ENCODE measurements around the gene BCR.

The BCR gene

GRCh38 chr22:23199159-23199558 lies 18.9 kb downstream of the BCR start:
- WGBS (ENCODE audit: extremely low coverage, insufficient coverage, low lambda C conversion rate): no CpG with 5 or more reads among the region's 8 CpGs
- H3K4me3 ChIP-seq (ENCODE audit: low read length): no peak overlapping the region
- no peak overlapping the region for H3K56ac ChIP-seq (ENCODE audit: low read length)
- peaks cover 74% of the 10 kb centered on the region for H3K79me2 ChIP-seq (ENCODE audit: control insufficient read depth, insufficient read depth, low read length)
- no peak overlapping the region for H3K23ac ChIP-seq (ENCODE audit: low read length)
- no peak overlapping the region for H4K5ac ChIP-seq (ENCODE audit: low read length)
- no peak overlapping the region for H2BK15ac ChIP-seq (replicated peaks; ENCODE audit: low read depth)
- no peak overlapping the region for H2AK5ac ChIP-seq (ENCODE audit: low read length)
- no peak overlapping the region for H2BK5ac ChIP-seq (ENCODE audit: low read length)
- H3K27me3 ChIP-seq (ENCODE audit: insufficient read depth, low read length, poor library complexity): no peaks in the 10 kb centered on the region
- H4K8ac ChIP-seq (ENCODE audit: low read depth, low read length): no peak overlapping the region
- DNase-seq: peak; percentile 36
- H3K4ac ChIP-seq (ENCODE audit: low read depth, low read length): no peak overlapping the region
- H3K79me1 ChIP-seq (ENCODE audit: low read length): peaks cover 28% of the 10 kb centered on the region
- no peak overlapping the region for H3K4me2 ChIP-seq (ENCODE audit: low read length)
- H3K4me1 ChIP-seq (ENCODE audit: control insufficient read depth, low read depth, low read length): peaks cover 6% of the 10 kb centered on the region
- no peaks in the 10 kb centered on the region for H3K36me3 ChIP-seq (ENCODE audit: control insufficient read depth, insufficient read depth, low read length)
- H3K27ac ChIP-seq (ENCODE audit: low read depth, low read length): no peak overlapping the region
- H2BK120ac ChIP-seq (ENCODE audit: low read depth, low read length): no peak overlapping the region
- H3K9ac ChIP-seq (ENCODE audit: low read length): no peak overlapping the region
- H3K18ac ChIP-seq (ENCODE audit: low read length): no peak overlapping the region

- no peak overlapping the region for H3K4me2 ChIP-seq (ENCODE audit: low read length)
- no peak overlapping the region for H3K9ac ChIP-seq (ENCODE audit: low read length)
- H3K4me3 ChIP-seq (ENCODE audit: low read length): no peak overlapping the region
- H2AK5ac ChIP-seq (ENCODE audit: low read length): no peak overlapping the region
- H3K27me3 ChIP-seq (ENCODE audit: insufficient read depth, low read length, poor library complexity): no peaks in the 10 kb centered on the region
- no peak overlapping the region for H4K5ac ChIP-seq (ENCODE audit: low read length)
- no peak overlapping the region for H3K18ac ChIP-seq (ENCODE audit: low read length)
- peaks cover 8% of the 10 kb centered on the region for H3K4me1 ChIP-seq (ENCODE audit: control insufficient read depth, low read depth, low read length)
- no peak overlapping the region for H3K23ac ChIP-seq (ENCODE audit: low read length)
- no peak overlapping the region for H2BK15ac ChIP-seq (replicated peaks; ENCODE audit: low read depth)
- H3K36me3 ChIP-seq (ENCODE audit: control insufficient read depth, insufficient read depth, low read length): no peaks in the 10 kb centered on the region
- no peak for DNase-seq
- H3K27ac ChIP-seq (ENCODE audit: low read depth, low read length): no peak overlapping the region
- H2BK5ac ChIP-seq (ENCODE audit: low read length): no peak overlapping the region
- H3K4ac ChIP-seq (ENCODE audit: low read depth, low read length): no peak overlapping the region
- H3K56ac ChIP-seq (ENCODE audit: low read length): no peak overlapping the region
- H3K79me1 ChIP-seq (ENCODE audit: low read length): peaks cover 38% of the 10 kb centered on the region
- H2BK120ac ChIP-seq (ENCODE audit: low read depth, low read length): no peak overlapping the region
- peaks cover 80% of the 10 kb centered on the region for H3K79me2 ChIP-seq (ENCODE audit: control insufficient read depth, insufficient read depth, low read length)
- WGBS (ENCODE audit: extremely low coverage, insufficient coverage, low lambda C conversion rate): no CpG with 5 or more reads among the region's 5 CpGs
- no peak overlapping the region for H4K8ac ChIP-seq (ENCODE audit: low read depth, low read length)
Observed at GRCh38 chr22:23200898-23201297, 20.6 kb downstream of the BCR start.

GRCh38 chr22:23202812-23203451 lies 22.6 kb downstream of the BCR start:
- H4K5ac ChIP-seq (ENCODE audit: low read length): no peak overlapping the region
- no CpG with 5 or more reads among the region's 4 CpGs for whole genome bisulfite sequencing (ENCODE audit: extremely low coverage, insufficient coverage, low lambda C conversion rate)

GRCh38 chr22:23203452-23204124 lies 23.3 kb downstream of the BCR start:
- no peak overlapping the region for H3K4me3 ChIP-seq (ENCODE audit: low read length)
- H3K79me1 ChIP-seq (ENCODE audit: low read length): peaks cover 31% of the 10 kb centered on the region
- no peak overlapping the region for H2BK5ac ChIP-seq (ENCODE audit: low read length)
- H3K18ac ChIP-seq (ENCODE audit: low read length): no peak overlapping the region
- H3K27me3 ChIP-seq (ENCODE audit: insufficient read depth, low read length, poor library complexity): no peaks in the 10 kb centered on the region
- no peak overlapping the region for H3K9ac ChIP-seq (ENCODE audit: low read length)
- no CpG with 5 or more reads among the region's 7 CpGs for WGBS (ENCODE audit: extremely low coverage, insufficient coverage, low lambda C conversion rate)
- no peak overlapping the region for H2BK15ac ChIP-seq (replicated peaks; ENCODE audit: low read depth)
- no peak overlapping the region for H2AK5ac ChIP-seq (ENCODE audit: low read length)
- H3K27ac ChIP-seq (ENCODE audit: low read depth, low read length): no peak overlapping the region
- peaks cover 71% of the 10 kb centered on the region for H3K79me2 ChIP-seq (ENCODE audit: control insufficient read depth, insufficient read depth, low read length)
- H3K4me2 ChIP-seq (ENCODE audit: low read length): no peak overlapping the region
- no peak overlapping the region for H3K4ac ChIP-seq (ENCODE audit: low read depth, low read length)
- peaks cover 8% of the 10 kb centered on the region for H3K4me1 ChIP-seq (ENCODE audit: control insufficient read depth, low read depth, low read length)
- H3K36me3 ChIP-seq (ENCODE audit: control insufficient read depth, insufficient read depth, low read length): no peaks in the 10 kb centered on the region
- H4K8ac ChIP-seq (ENCODE audit: low read depth, low read length): no peak overlapping the region
- H4K5ac ChIP-seq (ENCODE audit: low read length): no peak overlapping the region
- no peak overlapping the region for H3K23ac ChIP-seq (ENCODE audit: low read length)
- no peak overlapping the region for H3K56ac ChIP-seq (ENCODE audit: low read length)
- no peak for DNase-seq
- no peak overlapping the region for H2BK120ac ChIP-seq (ENCODE audit: low read depth, low read length)

More at GRCh38 chr22:23202812-23203451, 22.6 kb downstream of the BCR start:
- Histone ChIP-seq H2AK5ac (ENCODE audit: low read length) (no peak overlapping the region), H4K8ac (ENCODE audit: low read depth, low read length) (no peak overlapping the region), H2BK120ac (ENCODE audit: low read depth, low read length) (no peak overlapping the region), H2BK5ac (ENCODE audit: low read length) (no peak overlapping the region), H3K27ac (ENCODE audit: low read depth, low read length) (no peak overlapping the region), H3K56ac (ENCODE audit: low read length) (no peak overlapping the region), H3K36me3 (ENCODE audit: control insufficient read depth, insufficient read depth, low read length) (no peaks in the 10 kb centered on the region), H3K18ac (ENCODE audit: low read length) (no peak overlapping the region), H3K4me1 (ENCODE audit: control insufficient read depth, low read depth, low read length) (peaks cover 8% of the 10 kb centered on the region), H3K4me3 (ENCODE audit: low read length) (no peak overlapping the region), H3K27me3 (ENCODE audit: insufficient read depth, low read length, poor library complexity) (no peaks in the 10 kb centered on the region), H3K4ac (ENCODE audit: low read depth, low read length) (no peak overlapping the region), H3K4me2 (ENCODE audit: low read length) (no peak overlapping the region), H3K79me1 (ENCODE audit: low read length) (peaks cover 33% of the 10 kb centered on the region), H2BK15ac (replicated peaks; ENCODE audit: low read depth) (no peak overlapping the region), H3K9ac (ENCODE audit: low read length) (no peak overlapping the region), H3K23ac (ENCODE audit: low read length) (no peak overlapping the region), H3K79me2 (ENCODE audit: control insufficient read depth, insufficient read depth, low read length) (peaks cover 73% of the 10 kb centered on the region)
- DNase-seq: no peak

GRCh38 chr22:23204125-23204488 lies 23.8 kb downstream of the BCR start:
- H2BK120ac ChIP-seq (ENCODE audit: low read depth, low read length): no peak overlapping the region
- DNase-seq: no peak
- no peaks in the 10 kb centered on the region for H3K27me3 ChIP-seq (ENCODE audit: insufficient read depth, low read length, poor library complexity)
- H3K79me1 ChIP-seq (ENCODE audit: low read length): peaks cover 30% of the 10 kb centered on the region
- H3K36me3 ChIP-seq (ENCODE audit: control insufficient read depth, insufficient read depth, low read length): no peaks in the 10 kb centered on the region
- no peak overlapping the region for H2AK5ac ChIP-seq (ENCODE audit: low read length)
- H3K27ac ChIP-seq (ENCODE audit: low read depth, low read length): no peak overlapping the region
- no peak overlapping the region for H2BK15ac ChIP-seq (replicated peaks; ENCODE audit: low read depth)
- no CpG with 5 or more reads among the region's 11 CpGs for WGBS (ENCODE audit: extremely low coverage, insufficient coverage, low lambda C conversion rate)
- H2BK5ac ChIP-seq (ENCODE audit: low read length): no peak overlapping the region
- H3K4me1 ChIP-seq (ENCODE audit: control insufficient read depth, low read depth, low read length): peaks cover 8% of the 10 kb centered on the region
- no peak overlapping the region for H3K4me2 ChIP-seq (ENCODE audit: low read length)
- peaks cover 71% of the 10 kb centered on the region for H3K79me2 ChIP-seq (ENCODE audit: control insufficient read depth, insufficient read depth, low read length)
- H3K9ac ChIP-seq (ENCODE audit: low read length): no peak overlapping the region
- H3K18ac ChIP-seq (ENCODE audit: low read length): no peak overlapping the region
- H3K4me3 ChIP-seq (ENCODE audit: low read length): no peak overlapping the region
- H4K5ac ChIP-seq (ENCODE audit: low read length): no peak overlapping the region
- no peak overlapping the region for H3K4ac ChIP-seq (ENCODE audit: low read depth, low read length)
- H3K23ac ChIP-seq (ENCODE audit: low read length): no peak overlapping the region
- no peak overlapping the region for H4K8ac ChIP-seq (ENCODE audit: low read depth, low read length)
- no peak overlapping the region for H3K56ac ChIP-seq (ENCODE audit: low read length)

Measured in mesendoderm (in vitro differentiated cells).